Non-pigmented ciliary epithelial cell (primary cell): ENCODE measurements around the gene MTIF2.
"Not testable (repeated sequence)": the region's sequence is repeated elsewhere in the genome, so short reads cannot be mapped to it uniquely, and the experiment has no call there.

Experiments used
- DNase-seq: peaks from one replicate; pipeline ENCODE4 v3.0.0-alpha.2; 2010; ENCODE audit warnings: low read depth

The MTIF2 gene

DNA sequence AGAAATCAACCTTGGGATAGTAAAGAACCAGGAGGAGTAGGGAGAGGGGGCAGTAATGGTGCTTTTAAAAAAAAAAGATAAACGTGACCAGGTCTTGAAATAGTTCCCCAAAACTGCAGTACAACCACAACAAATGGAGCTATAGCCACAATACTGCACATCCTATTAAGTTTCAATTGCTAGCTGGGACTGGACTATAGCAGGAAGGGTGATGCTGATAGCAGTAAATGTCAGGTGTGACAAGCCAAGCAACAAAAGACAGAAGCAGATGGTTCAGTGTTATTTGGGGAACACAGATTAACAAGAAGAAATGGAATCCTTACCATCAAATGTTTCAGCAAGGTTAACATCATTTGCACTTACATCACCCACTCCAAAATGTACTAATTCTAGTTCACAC lies 26.4 kb downstream of the MTIF2 start:
- DNase-seq, result no peak

DNA sequence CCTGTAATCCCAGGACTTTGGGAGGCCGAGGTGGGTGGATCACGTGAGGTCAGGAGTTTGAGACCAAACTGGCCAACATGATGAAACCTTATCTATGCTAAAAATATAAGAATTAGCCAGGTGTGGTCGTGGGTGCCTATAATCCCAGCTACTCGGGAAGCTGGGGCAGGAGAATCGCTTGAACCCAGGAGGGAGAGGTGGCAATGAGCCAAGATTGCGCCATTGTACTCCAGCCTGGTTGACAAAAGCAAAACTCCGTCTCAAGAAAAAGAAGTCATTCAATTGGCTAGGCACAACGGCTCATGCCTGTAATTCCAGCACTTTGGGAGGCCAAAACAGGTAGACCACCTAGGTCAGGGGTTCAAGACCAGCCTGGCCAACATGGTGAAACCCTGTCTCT lies 27.4 kb downstream of the MTIF2 start:
- DNase-seq, result not testable (repeated sequence)

DNA sequence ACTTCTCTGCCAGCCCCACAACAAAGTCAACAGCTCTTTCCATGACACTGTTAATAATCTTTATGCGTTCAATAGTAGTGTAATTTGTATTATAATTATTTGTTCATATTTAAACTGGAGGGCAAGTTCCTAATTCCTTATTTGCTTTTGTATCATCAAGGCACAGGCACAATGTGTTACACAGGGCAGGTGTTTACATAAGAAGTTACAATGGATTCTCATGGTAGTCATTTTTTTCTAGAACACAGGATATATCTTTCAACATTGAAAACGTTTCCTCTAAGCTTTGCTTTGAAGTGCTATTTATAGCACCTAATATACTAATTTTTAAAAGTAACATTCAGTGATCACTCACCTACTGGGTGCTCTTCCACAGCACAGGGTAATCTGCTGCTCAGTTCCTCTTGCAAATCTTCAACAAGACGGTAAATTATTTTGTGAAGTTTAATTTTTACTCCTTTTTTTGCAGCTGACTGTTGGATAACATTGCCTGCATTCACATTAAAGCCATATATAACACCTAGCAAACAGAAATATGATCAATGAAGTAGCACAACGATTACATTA lies 29.3 kb downstream of the MTIF2 start:
- DNase-seq, result no peak

DNA sequence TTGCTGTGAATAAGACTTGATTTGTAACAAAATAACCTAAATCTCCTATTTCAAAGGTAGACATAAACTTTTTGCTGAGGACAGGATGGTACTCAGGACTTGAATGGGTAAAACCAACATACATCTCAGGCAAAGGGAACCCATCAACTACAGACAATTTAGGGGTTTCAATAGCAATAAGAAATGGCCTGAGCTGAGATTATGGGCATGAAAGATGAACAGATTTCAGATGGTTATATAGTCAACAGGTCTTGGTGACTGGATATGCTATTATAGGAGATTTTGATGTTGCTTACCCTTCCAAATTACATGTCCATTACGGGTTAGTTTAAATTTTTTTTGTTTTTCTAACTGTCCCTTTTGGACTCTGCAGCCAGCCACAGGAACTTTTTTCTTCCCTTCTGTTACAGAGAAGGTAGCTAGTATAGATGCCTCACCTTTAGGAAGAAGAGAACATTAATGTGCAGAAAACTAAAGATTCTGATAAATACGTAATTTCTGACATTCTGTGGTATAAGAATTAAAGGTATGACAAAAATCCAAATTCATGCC lies 32.0 kb downstream of the MTIF2 start:
- DNase-seq, result no peak

DNA sequence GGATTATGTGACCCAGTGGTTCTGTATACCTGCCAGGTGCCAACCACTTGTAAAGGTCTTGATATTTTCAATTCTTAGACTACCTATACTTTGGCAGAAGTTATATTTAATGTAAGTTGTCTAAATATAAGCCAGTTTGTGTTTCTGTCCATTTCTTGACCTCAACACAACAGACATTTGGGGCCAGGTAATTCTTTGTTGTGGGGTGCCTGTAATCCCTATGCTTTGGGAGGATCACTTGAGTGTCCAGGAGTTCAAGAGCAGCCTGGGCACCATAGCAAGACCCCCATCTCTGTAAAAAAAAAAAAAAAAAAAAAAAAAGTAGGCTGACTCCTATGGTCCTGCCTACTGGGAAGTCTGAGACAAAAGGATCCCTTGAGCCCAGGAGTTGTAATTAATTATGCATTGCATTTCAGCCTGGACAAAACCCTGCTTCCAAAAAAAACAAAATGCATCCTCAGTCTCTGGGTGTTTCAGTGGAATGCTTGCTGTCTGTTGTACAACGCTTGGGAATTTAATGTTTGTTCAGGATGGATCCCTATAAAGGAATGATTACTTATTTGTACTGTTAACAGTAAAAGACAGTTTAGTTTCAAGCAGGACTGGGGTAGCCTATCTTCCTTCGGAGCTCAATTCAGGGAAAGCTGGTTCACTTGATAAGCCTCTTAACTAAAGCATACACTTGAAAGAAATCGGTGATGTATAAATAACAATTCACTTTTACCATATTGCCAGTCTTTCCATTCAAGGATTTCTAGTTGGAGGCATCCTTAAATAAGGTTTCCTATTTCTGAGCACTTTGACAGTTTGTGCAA lies 33.1 kb downstream of the MTIF2 start:
- no peak for DNase-seq

DNA sequence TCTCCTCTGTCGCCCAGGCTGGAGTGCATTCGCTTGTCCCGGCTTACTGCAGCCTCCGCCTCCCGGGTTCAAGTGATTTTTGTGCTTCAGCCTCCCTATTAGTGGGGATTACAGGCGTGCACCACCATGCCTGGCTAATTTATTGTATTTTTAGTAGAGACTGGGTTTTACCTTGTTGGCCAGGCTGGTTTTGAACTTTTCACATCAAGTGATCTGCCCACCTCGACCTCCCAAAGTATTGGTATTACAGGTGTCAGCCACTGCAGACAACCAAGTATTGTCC lies 35.4 kb downstream of the MTIF2 start:
- DNase-seq, result no peak

DNA sequence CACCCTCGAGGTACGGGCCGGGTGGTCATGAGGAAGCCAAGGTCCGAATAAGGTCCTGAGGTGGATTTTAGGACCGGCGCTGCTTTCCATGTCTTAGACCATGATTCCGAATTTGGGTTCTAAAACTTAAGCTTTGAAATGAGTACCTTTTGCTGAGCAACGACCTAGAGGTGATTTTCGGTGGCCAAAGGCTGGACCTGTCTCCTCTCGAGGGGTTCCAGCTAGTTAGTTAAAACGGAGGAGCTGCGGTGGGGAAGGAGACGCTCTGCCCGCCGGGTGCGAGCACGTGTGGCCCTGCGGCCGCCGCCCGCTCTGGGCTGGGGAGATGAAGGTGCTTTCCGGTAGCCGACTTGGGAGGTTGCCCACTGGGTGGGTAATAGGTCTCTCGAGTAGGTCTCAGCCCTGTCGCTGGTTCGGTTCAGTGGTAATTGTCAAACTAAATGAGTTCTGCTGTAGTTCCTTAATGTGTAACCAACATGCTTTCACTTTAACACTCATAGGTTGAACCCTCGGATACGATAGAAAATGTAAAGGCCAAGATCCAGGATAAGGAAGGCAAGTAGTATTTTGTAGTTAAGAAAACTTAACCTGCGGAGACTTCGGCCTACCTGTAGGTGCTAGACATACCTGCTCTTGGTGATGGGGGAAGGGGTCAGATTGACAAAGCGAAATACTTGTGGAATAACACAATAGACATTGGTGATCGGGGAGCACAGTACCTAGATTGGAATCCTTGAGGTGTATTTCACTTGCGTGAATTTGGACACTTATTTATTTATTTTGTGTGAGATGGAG lies 36.0 kb downstream of the MTIF2 start:
- no peak for DNase-seq

DNA sequence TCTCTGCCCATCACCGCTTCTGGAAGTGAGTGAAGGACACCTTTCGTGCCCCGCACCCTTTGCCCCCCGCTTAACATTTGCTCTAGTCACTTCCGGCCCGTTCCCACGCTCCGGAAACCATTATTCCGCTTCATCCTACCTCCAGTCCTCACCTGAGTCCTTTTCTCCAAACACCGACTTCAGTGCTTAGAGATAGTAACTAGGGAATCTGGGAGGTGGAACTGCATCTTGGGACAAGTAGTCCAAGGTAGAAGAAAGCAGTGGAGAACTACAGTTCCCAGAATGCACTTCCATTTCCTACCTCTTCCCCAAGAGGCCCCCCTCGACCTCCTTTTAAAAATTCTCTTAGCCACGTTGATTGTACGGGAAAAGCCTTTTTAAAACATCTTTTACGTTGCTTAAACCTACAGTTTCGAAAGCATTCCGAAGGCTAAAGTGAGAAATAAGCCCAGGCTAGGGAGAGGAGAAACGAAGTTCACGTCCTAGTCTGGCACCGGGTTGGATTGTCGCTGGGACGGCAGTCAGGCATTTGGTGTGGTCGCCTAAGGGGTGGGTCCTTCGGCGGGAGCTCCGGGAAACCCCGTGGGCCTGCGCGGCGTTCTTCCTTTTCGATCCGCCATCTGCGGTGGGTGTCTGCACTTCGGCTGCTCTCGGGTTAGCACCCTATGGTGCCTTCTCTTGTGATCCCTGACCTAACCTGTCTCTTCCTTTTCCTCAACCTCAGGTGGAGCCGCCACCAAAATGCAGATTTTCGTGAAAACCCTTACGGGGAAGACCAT lies 36.8 kb downstream of the MTIF2 start, which contains the start of the genes CLHC1 and RPS27A:
Gene CLHC1, minus strand, starts transcription at position 210 of the 779 bp plus-strand sequence. CDS start 9,882 bp downstream, outside the sequence.
Gene RPS27A, plus strand, starts transcription at position 605 of the 779 bp plus-strand sequence. Its CDS starts 137 bp downstream, at position 742.
- peak; percentile 96 for DNase-seq

DNA sequence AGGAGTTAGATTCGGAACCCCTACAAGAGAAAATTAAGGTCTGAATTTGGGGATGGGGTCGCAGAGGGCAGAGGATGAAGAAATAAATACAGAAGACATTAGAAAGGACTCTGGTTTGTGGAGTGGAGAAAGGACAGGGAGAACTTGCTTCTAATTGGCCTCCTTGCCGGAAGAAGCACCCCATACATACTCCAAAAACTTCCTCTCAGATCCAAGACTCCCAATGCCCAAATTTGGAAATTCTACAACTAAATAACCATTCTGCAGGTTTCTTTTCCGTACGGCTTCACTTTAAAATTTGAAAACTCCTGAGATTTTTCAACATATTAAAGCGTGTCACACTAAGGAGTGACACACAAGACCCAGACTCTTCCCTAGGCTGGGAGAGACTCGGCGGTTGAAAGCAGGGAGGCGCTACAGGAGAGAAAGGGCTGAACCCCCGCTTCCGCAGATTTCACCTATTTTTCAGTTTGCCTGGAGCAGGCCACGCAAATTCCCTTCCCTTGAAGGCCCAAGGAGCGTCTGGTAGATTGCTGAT lies 37.4 kb downstream of the MTIF2 start:
- DNase-seq, result no peak

DNA sequence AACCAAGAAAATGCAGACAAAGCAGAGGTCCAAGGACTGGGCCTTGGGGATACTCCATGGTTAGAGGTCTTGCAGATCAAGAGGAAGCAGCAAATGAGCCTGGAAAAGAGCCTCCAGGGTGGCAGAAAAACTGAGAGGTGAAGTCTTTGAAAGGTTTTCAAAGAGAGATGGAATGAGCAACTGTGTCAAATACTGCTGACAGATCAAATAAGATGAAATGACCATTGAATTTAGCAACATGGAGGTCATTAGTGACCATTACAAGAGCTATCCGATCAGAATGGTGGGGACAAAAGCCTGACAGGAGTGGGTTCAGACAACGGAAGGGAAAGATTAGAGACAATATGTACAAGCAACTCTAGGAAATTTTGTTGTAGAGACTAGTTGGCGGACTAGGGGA lies 38.5 kb downstream of the MTIF2 start:
- DNase-seq, result no peak

DNA sequence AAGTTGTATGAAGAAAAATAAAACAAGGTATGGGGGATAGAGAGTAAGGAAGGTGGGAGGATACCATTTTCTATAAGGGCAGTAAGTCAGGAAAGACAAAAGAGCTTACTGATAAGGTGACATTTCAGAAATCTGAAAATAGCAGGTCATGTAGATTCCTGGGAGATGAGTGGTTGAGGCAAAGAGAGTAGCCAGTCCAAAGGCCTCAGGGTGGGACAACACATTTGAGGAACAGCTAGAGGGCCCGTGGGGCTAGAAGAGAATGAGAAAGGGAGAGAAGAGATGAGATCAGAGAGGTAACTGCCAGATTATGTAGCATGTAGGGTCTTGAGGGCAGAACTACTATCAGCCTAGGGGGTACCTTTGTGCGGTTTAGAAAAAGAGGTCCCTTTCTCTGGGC lies 39.8 kb downstream of the MTIF2 start:
- no peak for DNase-seq

DNA sequence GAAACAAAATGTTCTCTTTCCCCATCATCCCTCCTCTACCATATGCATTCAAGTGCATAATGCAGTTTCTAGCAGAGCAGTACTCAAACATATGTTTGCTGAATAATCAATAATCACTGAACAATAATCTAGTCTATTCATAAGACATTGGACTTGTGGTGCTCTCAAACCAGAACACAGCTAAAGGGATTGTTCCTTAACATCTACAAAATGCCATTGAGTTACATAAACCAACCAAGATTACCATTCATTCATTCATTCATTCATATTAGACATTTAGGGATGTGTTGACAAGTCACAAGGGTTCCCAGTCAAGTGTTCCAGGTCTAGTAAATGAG lies 40.8 kb downstream of the MTIF2 start:
- DNase-seq, result no peak

DNA sequence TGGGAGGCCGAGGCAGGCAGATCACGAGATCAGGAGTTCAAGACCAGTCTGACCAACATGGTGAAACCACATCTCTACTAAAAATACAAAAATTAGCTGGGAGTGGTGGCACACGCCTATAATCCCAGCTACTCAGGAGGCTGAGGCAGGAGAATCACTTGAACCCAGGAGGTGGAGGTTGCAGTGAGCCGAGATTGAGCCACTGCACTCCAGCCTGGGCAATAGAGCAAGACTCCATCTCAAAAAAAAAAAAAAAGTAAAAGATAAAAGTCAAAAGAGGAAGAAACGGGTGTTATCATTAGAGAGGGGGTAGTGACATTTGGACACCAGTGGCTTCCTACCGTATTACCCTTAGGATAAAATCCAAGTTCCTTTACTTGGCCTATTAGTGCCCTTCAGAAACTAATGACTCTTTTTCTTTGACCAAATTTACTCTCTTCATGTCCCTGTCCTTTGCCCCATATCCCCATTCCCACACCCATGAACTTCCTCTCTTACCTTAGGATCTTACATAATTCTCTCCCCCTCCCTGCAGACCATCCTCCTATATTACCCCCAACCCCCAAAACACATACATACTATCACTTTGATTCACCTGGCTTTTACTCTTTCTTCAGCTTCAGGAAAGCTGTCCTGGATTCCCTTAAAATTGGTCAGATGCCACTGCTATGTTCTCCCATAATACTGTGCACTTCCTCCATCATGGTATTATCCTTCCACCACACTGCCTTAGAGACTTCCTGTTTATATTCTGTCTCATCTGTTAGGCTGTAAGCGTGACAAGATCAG lies 41.4 kb downstream of the MTIF2 start:
- DNase-seq, result not testable (repeated sequence)

DNA sequence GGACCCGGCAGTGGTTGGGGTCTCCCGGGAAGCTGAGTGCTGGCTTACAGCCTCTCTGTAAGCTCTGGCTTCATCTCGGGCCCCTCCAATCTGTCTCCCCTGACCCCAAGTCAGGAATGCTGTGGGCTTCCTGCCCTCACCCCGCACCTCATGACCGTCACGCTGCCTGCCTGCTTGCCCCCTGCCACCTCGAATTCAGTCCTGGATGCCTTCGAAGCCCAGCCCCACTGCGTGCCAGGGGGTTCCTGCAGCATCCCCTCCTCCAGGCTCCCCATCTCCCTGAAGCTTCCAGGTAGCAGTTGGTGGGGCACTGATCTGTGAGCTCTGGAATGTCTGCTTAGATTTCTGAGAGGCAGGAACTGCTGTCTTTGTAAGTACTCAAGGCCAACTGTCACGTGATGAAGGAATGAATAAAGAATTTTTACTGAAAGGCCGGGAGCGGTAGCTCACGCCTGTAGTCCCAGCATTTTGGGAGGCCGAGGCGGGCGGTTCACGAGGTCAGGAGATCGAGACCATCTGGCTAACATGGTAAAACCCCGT lies 43.5 kb downstream of the MTIF2 start:
- no peak for DNase-seq

DNA sequence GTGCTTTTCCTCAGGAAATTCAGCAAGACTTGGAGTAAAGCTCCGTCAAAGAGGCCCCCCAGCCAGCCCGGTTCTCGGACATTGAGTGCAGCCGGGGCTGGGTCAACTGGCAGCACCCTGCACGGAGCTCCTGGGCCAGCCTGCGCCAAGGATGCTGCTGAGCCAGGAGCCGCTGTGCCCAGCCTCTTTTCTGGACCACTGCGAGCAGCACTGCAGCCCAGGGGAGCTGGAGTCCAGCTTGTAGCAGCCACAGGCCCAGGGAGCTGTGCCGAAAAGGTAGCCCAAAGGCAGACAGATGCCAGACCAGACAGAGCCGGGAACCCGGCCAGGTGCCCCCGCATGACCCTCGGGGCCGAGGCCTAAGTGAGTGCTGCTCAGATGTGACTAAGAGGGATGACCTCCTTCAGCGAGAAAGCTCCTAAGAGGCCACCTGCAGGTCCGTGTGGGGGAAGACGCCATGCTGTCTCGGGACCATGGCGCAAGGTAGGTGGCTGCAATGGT lies 44.2 kb downstream of the MTIF2 start:
- DNase-seq, result no peak

DNA sequence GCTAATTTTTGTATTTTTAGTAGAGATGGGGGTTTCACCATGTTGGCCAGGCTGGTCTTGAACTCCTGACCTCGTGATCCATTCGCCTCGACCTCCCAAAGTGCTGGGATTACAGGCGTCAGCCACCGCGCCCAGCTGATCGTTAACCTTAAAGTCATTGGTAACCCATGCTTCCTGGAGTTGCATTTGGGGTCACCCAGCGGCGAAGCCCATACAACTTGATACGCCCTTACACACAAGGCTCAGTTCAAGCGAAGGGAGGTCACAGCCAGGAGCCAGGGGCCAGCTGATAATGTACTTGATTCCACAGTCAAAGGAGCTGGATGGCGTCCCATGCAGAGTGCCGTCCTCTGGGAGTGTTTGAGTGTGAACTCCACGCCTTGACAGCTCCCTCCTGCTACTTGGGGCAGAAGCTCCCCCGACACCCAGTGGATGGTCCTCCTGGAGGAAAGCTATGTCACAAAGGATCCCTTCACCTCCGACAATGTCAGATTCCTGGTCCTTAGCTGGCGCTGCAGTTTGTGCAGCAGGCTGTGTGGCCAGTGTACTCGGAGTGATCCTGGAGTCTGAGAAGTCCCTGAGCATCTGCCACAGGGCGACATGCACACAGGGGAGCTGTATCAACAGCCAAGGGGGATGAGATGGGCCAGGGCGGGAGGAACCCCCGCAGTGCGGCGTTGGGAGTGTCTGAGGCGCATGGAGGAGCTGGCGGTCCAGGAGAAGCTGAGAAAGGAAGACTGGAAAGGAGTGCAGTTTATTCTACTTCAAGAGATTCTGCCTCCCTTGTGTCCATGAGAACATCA lies 44.9 kb downstream of the MTIF2 start:
- no peak for DNase-seq

DNA sequence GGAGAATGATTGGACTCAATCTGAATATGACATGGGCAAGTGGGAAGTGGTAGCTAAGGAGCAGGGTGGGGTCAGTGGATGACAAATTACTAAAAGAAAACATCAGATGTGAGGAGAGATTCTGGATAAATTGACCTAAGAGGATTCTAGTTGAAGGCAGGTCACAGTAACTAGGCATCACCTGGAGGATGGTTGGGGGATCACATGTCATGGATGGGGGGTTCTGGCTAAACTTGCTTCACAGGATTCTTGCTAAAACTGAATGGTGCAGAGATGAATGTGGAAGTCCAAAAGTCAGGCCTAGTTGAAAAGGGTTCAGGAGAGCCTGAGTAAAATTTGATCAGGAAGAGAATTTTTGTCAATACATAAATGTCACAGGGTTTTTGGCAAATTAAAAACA lies 55.2 kb downstream of the MTIF2 start:
- DNase-seq, result no peak

DNA sequence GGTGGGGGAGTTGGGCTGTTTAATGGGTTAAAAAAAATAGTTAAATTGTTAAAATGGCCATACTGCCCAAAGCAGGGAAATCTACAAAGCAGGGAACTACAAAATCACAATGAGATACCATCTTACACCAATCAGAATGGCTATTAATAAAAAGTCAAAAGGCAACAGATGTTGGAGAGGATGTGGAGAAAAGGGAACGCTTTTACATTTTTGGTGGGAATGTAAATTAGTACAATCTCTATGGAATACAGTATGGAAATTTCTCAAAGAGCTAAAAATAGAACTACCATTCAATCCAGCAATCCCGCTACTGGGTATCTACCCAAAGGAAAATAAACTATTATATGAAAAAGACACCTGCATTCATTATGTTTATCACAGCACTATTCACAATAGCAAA lies 64.1 kb downstream of the MTIF2 start:
- no peak for DNase-seq

DNA sequence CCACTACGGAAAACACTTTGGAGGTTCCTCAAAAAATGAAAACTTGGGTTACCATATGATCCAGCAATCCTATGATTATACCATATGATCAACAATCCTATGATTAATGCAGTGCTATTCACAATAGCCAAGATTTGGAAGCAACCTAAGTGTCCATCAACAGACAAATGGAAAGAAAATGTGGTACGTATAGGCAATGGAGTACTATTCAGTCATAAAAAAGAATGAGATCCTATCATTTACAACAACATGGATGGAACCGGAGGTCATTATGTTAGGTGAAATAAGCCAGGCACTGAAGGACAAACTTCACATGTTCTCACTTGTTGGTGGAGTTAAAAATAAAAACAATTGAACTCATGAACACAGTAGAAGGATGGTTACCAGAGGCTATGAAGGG lies 64.5 kb downstream of the MTIF2 start:
- no peak for DNase-seq

DNA sequence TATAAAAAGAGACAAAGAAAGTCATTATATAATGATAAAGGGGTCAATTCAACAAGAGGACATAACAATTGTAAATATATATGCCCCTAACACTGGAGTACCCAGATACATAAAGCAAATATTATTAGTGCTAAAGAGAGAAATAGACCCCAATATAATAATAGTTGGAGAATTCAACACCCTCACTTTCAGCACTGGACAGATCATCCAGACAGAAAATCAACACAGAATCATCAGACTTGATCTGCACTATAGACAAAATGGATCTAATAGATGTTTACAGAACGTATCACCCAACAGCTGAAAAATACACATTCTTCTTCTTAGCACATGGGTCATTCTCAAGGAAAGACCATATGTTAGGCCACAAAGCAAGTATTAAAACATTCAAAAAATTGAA lies 68.6 kb downstream of the MTIF2 start:
- no peak for DNase-seq
